Transverse colon (tissue), 4 donors: Measurements from ENCODE around the gene SYNE1. TPM values are rescaled to one million over a fixed set of nuclear protein-coding genes. Genes with fewer than 3 reads are reported as not detected.

Experiments used
- DNase-seq: peaks from one replicate; pipeline ENCODE4 v3.0.0-alpha.2; 2019
- H3K27ac ChIP-seq, 4 donors: fragments of 200-600 bp; sonication (generic); 2 replicates each; pipeline ENCODE4 v1.5.1; 2016 to 2018; ENCODE audit warnings: inconsistent platforms in 4 of 4
- H3K27me3 ChIP-seq: fragments of 200-600 bp; sonication (generic); 2 replicates; pipeline ENCODE4 v1.5.1; 2017; ENCODE audit warnings: inconsistent platforms
- H3K36me3 ChIP-seq, 4 donors: fragments of 200-600 bp; sonication (generic); 2 replicates each; pipeline ENCODE4 v1.5.1; 2017 to 2019; ENCODE audit warnings: inconsistent platforms in 4 of 4
- H3K4me1 ChIP-seq, 4 donors: fragments of 200-600 bp; sonication (generic); 2 replicates each; pipeline ENCODE4 v1.5.1; 2017 to 2020; ENCODE audit warnings: inconsistent platforms in 4 of 4
- H3K4me3 ChIP-seq, 4 donors: fragments of 200-600 bp; sonication (generic); 1 replicate in 1 of 4; 2 replicates in 3 of 4; pipeline versions ENCODE4 v1.5.1 to v1.6.1; 2017 to 2019; ENCODE audit warnings: inconsistent platforms in 4 of 4
- H3K9me3 ChIP-seq, 2 donors: fragments of 200-600 bp; sonication (generic); 2 replicates each; pipeline ENCODE4 v1.5.1; 2017 to 2019; ENCODE audit warnings: inconsistent platforms in 2 of 2
- CTCF ChIP-seq, 5 experiments: fragments of 200-600 bp in 3 of 5; fragments of 450-650 bp in 2 of 5; sonication (generic) in 3 of 5; IDR thresholded peaks; 1 replicate in 2 of 5; 2 replicates in 3 of 5; pipeline ENCODE4 v1.5.1; 2016 to 2017; ENCODE audit warnings: antibody characterized with exemption in 5 of 5, inconsistent platforms in 3 of 5, mild to moderate bottlenecking in 2 of 5, moderate library complexity in 1 of 5
- EP300 ChIP-seq: sonication (generic); formaldehyde crosslinking; IDR thresholded peaks from one replicate; pipeline ENCODE4 v1.6.1; 2017; ENCODE audit warnings: antibody characterized with exemption, low read depth
- POLR2A ChIP-seq: fragments of 450-650 bp; IDR thresholded peaks from one replicate; pipeline ENCODE4 v1.6.1; 2016; ENCODE audit warnings: antibody characterized with exemption, mild to moderate bottlenecking, moderate library complexity
- POLR2AphosphoS5 ChIP-seq, 3 donors: sonication (generic); formaldehyde crosslinking; IDR thresholded peaks; one replicate each; pipeline ENCODE4 v1.6.1; 2016; ENCODE audit warnings: antibody characterized with exemption in 3 of 3
- WGBS, 2 donors: methylation state at CpG; one replicate each; pipeline ENCODE4 v1.1.5; 2018; ENCODE audit warnings: low coverage in 1 of 2; 5-methylcytosine and 5-hydroxymethylcytosine counted together
- in situ Hi-C, 4 donors: fragments of 200-750 bp; cut with MboI; loops; one replicate each; pipeline versions ENCODE4 v1.15.0 to v1.15.1; 2017; ENCODE audit warnings: low sequenced_read_pairs in 3 of 4, low pct_ligation_motif_present in 1 of 4, low pct_unique_long_range_greater_than_20kb in 1 of 4
- intact Hi-C: fragments of 100-400 bp; cut with DNase I; formaldehyde crosslinking; loops from one replicate; pipeline ENCODE4 v1.15.1; 2023; ENCODE audit warnings: low total_unique reads
- total RNA-seq, 4 donors: library from RNA; depleted of rRNA; stranded (reverse); fragments of >200 nt; gene quantifications; one replicate each; pipeline ENCODE4 v1.1.0, GENCODE V29; 2016

The SYNE1 gene
- total RNA-seq, 4 donors from 2014 or later, result 31.4 to 87.2 (median 59.7) TPM

- TF ChIP-seq CTCF (IDR thresholded peaks at IDR 0.05), result no peak
- TF ChIP-seq POLR2AphosphoS5 (IDR thresholded peaks at IDR 0.05), result no peak
- no peak for TF ChIP-seq EP300
- TF ChIP-seq POLR2A, result no peak
- Histone ChIP-seq H3K36me3 (no peaks in the 10 kb centered on the region), H3K9me3 (no peaks in the 10 kb centered on the region), H3K27me3 (no peaks in the 10 kb centered on the region), H3K4me3 (no peak overlapping the region), H3K4me1 (no peaks in the 10 kb centered on the region), H3K27ac (no peak overlapping the region)
- 68 to 77% methylated on average over 3 of the region's 3 CpGs for WGBS, 2 donors
- DNase-seq, result no peak
- intact Hi-C loops (no loop called here), in situ Hi-C loops (no loop called here)
These were observed 450.3 kb downstream of the SYNE1 start for GRCh38 chr6:152186840-152187239.

GRCh38 chr6:152184917-152185574, 452.1 kb downstream of the SYNE1 start:
- Histone ChIP-seq H3K36me3 (peaks cover 0 to under 1% (median 0%) of the 10 kb centered on the region in 4 donors), H3K4me1 (no peaks in the 10 kb centered on the region), H3K27me3 (no peaks in the 10 kb centered on the region), H3K4me3 (no peak overlapping the region), H3K9me3 (no peaks in the 10 kb centered on the region), H3K27ac (peak overlapping the region in 2 of 4 donors; percentile 18 to 56)
- TF ChIP-seq CTCF (IDR thresholded peaks at IDR 0.05), result no peak
- TF ChIP-seq POLR2AphosphoS5 (IDR thresholded peaks at IDR 0.05), result no peak
- TF ChIP-seq EP300, result no peak
- TF ChIP-seq POLR2A, result no peak
- 53 to 79% methylated on average over 6 of the region's 6 CpGs for WGBS, 2 donors
- intact Hi-C loops, result no loop called here
- no peak for DNase-seq
- in situ Hi-C loops, result no loop called here

- WGBS, 2 donors, result 50 to 66% methylated on average over 2 of the region's 2 CpGs
- intact Hi-C loops (no loop called here), in situ Hi-C loops (no loop called here)
- H3K4me1 ChIP-seq, result no peaks in the 10 kb centered on the region
- DNase-seq, result no peak
- peak overlapping the region in 1 of 4 donors; percentile 10 for H3K4me3 ChIP-seq
- TF ChIP-seq POLR2AphosphoS5 (IDR thresholded peaks at IDR 0.05), result no peak
- no peak for TF ChIP-seq CTCF (IDR thresholded peaks at IDR 0.05)
- no peak for TF ChIP-seq EP300
- TF ChIP-seq POLR2A, result no peak
- H3K27me3 ChIP-seq, result no peaks in the 10 kb centered on the region
- no peaks in the 10 kb centered on the region for H3K9me3 ChIP-seq
- peak overlapping the region in 1 of 4 donors; percentile 37 for H3K27ac ChIP-seq
- H3K36me3 ChIP-seq, result peaks cover 0 to 4% (median 0%) of the 10 kb centered on the region in 4 donors
These were observed 452.6 kb downstream of the SYNE1 start for GRCh38 chr6:152184573-152184916.

GRCh38 chr6:152180601-152181000, 456.6 kb downstream of the SYNE1 start:
- 90 to 92% methylated on average over 5 of the region's 5 CpGs for WGBS, 2 donors
- no peaks in the 10 kb centered on the region for H3K9me3 ChIP-seq
- H3K27me3 ChIP-seq, result no peaks in the 10 kb centered on the region
- no peak for DNase-seq
- in situ Hi-C loops (no loop called here), intact Hi-C loops (no loop called here)
- no peak overlapping the region for H3K27ac ChIP-seq
- no peak for TF ChIP-seq EP300
- TF ChIP-seq CTCF (IDR thresholded peaks at IDR 0.05), result no peak
- TF ChIP-seq POLR2A, result no peak
- TF ChIP-seq POLR2AphosphoS5 (IDR thresholded peaks at IDR 0.05), result no peak
- peaks cover 0 to 8% (median 0%) of the 10 kb centered on the region in 4 donors for H3K36me3 ChIP-seq
- H3K4me3 ChIP-seq, result no peak overlapping the region
- no peaks in the 10 kb centered on the region for H3K4me1 ChIP-seq
